PC-3 (cell line): Measurements from ENCODE around the gene ZIM2. TPM values are rescaled to one million over a fixed set of nuclear protein-coding genes. Genes with fewer than 3 reads are reported as not detected.

Experiments
- ATAC-seq: fragments of 200-7000 bp; cut with Tn5 transposase; 2 replicates; pipeline ENCODE4 v1.9.1; 2020; ENCODE audit warnings: mild to moderate bottlenecking, moderate library complexity
- BruUV-seq: library from RNA; stranded (reverse); fragments of 400-500 nt; replicated peaks from 2 replicates; lab custom pipeline; 2021; lab: Mats Ljungman, UMichigan
- CTCF ChIA-PET: fragments of 300-600 bp; sonication (Branson Sonifier 250); formaldehyde crosslinking; loops from one replicate; lab custom pipeline; 2022; ENCODE audit warnings: antibody characterized with exemption; lab: Charles Lee
- POLR2A ChIA-PET: fragments of 300-600 bp; sonication (Branson Sonifier 250); formaldehyde crosslinking; loops from one replicate; lab custom pipeline; 2022; ENCODE audit warnings: antibody characterized with exemption; ENCODE audit not compliant: unreplicated experiment; lab: Charles Lee
- DNase-seq: peaks from one replicate; pipeline ENCODE4 v3.0.0-alpha.2; 2015
- H2AFZ ChIP-seq: fragments of 300-600 bp; sonication (generic); 2 replicates; pipeline ENCODE4 v1.6.0; 2016; ENCODE audit warnings: antibody characterized with exemption, low read length
- H3F3A ChIP-seq: fragments of 300-600 bp; sonication (generic); one replicate; pipeline ENCODE4 v1.6.0; 2017; ENCODE audit warnings: antibody characterized with exemption, low read length, control low read depth, mild to moderate bottlenecking; ENCODE audit not compliant: unreplicated experiment
- H3K27ac ChIP-seq: fragments of 300-600 bp; sonication (generic); 2 replicates; pipeline ENCODE4 v1.5.1; 2016; ENCODE audit warnings: mild to moderate bottlenecking, low read length
- H3K27me3 ChIP-seq: fragments of 300-600 bp; sonication (generic); 2 replicates; pipeline ENCODE4 v1.6.1; 2016; ENCODE audit warnings: low read length, mixed read lengths
- H3K36me3 ChIP-seq: fragments of 300-600 bp; sonication (generic); 2 replicates; pipeline ENCODE4 v1.6.1; 2016; ENCODE audit warnings: low read depth, mixed run types, low read length, mixed read lengths
- H3K4me1 ChIP-seq: fragments of 300-600 bp; sonication (generic); 2 replicates; pipeline ENCODE4 v1.5.1; 2016; ENCODE audit warnings: low read length; ENCODE audit not compliant: insufficient read depth
- H3K4me2 ChIP-seq: fragments of 300-600 bp; sonication (generic); 2 replicates; pipeline ENCODE4 v1.6.0; 2016; ENCODE audit warnings: low read length
- H3K4me3 ChIP-seq: fragments of 300-600 bp; sonication (generic); 2 replicates; pipeline ENCODE4 v1.5.1; 2016; ENCODE audit warnings: mild to moderate bottlenecking, low read length, mixed read lengths
- H3K79me2 ChIP-seq: fragments of 300-600 bp; sonication (generic); 2 replicates; pipeline ENCODE4 v1.6.1; 2017; ENCODE audit warnings: low read length, mixed read lengths
- H3K9ac ChIP-seq: fragments of 300-600 bp; sonication (generic); 2 replicates; pipeline ENCODE4 v1.6.0; 2016; ENCODE audit warnings: mild to moderate bottlenecking, low read length
- H3K9me2 ChIP-seq: fragments of 300-600 bp; sonication (generic); replicated peaks from 2 replicates; pipeline ENCODE4 v1.6.1; 2016; ENCODE audit warnings: mixed run types, low read length, mixed read lengths
- H3K9me3 ChIP-seq: fragments of 300-600 bp; sonication (generic); 2 replicates; pipeline ENCODE4 v1.6.1; 2016; ENCODE audit warnings: low read length, mixed read lengths
- H4K20me1 ChIP-seq: fragments of 300-600 bp; sonication (generic); 2 replicates; pipeline ENCODE4 v1.6.1; 2016; ENCODE audit warnings: low read length, mixed read lengths
- EZH2 ChIP-seq: fragments of 300-600 bp; sonication (generic); IDR thresholded peaks from one replicate; pipeline ENCODE4 v1.6.1; 2017; ENCODE audit warnings: antibody characterized with exemption, mild to moderate bottlenecking, low read length; ENCODE audit not compliant: unreplicated experiment
- EZH2phosphoT487 ChIP-seq: fragments of 300-600 bp; sonication (generic); IDR thresholded peaks from 2 replicates; pipeline ENCODE4 v1.6.1; 2018; ENCODE audit warnings: mild to moderate bottlenecking, antibody characterized with exemption, low read length, borderline replicate concordance
- intact Hi-C: fragments of 100-400 bp; cut with micrococcal nuclease; formaldehyde crosslinking; loops from 2 replicates; pipeline ENCODE4 v1.9.0; 2023
- total RNA-seq: library from RNA; depleted of rRNA; stranded (reverse); fragments of >200 nt; gene quantifications from 2 replicates; pipeline ENCODE4 v1.2.3, GENCODE V29; 2014
- TF ChIP-seq, protein P1 (sequence below): fragments of 300-600 bp; sonication (generic); conservative IDR thresholded peaks from 2 replicates; pipeline ENCODE4 v1.5.1; 2017; ENCODE audit warnings: antibody characterized with exemption, low read depth, mild to moderate bottlenecking, low read length

ZIM2 gene
- total RNA-seq, 1 experiment from 2014 or later: not detected

DNA sequence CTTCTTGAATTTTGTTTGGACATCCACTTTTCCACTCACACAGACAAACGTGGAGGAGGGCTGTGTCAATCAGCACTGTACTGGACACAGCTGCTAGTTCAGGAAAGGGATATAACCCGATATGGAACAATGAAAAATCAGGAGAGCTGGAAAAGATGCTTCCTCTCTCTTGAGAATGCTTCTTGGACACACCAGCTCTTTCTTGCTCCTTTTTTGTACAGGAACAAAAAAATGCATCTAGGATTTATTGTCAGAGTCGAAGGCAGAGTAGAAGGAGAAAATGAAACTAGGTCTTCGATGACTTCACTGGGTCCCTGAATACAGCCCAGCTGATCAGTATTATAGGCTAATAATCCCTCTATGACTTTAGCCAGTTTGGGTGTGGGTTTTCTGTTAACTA is 62.2 kb downstream of the ZIM2 start:
- H3K36me3 ChIP-seq: no peaks in the 10 kb centered on the region
- no peak for ATAC-seq
- no peak overlapping the region for H2AFZ ChIP-seq
- no peaks in the 10 kb centered on the region for H3K9me2 ChIP-seq
- H3F3A ChIP-seq: no peaks in the 10 kb centered on the region
- no peaks in the 10 kb centered on the region for H4K20me1 ChIP-seq
- no peaks in the 10 kb centered on the region for H3K4me1 ChIP-seq
- no peaks in the 10 kb centered on the region for H3K79me2 ChIP-seq
- H3K27ac ChIP-seq: no peak overlapping the region
- no peak for DNase-seq
- H3K4me3 ChIP-seq: no peak overlapping the region
- intact Hi-C loops: no loop called here
- peaks cover 66% of the 10 kb centered on the region for H3K9me3 ChIP-seq
- POLR2A ChIA-PET: no interaction called here
- no peak overlapping the region for H3K9ac ChIP-seq
- BruUV-seq: no TSS peak
- TF ChIP-seq EZH2: no peak
- TF ChIP-seq EZH2phosphoT487: no peak
- TF ChIP-seq, protein P1, sequence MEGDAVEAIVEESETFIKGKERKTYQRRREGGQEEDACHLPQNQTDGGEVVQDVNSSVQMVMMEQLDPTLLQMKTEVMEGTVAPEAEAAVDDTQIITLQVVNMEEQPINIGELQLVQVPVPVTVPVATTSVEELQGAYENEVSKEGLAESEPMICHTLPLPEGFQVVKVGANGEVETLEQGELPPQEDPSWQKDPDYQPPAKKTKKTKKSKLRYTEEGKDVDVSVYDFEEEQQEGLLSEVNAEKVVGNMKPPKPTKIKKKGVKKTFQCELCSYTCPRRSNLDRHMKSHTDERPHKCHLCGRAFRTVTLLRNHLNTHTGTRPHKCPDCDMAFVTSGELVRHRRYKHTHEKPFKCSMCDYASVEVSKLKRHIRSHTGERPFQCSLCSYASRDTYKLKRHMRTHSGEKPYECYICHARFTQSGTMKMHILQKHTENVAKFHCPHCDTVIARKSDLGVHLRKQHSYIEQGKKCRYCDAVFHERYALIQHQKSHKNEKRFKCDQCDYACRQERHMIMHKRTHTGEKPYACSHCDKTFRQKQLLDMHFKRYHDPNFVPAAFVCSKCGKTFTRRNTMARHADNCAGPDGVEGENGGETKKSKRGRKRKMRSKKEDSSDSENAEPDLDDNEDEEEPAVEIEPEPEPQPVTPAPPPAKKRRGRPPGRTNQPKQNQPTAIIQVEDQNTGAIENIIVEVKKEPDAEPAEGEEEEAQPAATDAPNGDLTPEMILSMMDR: no peak
- no peaks in the 10 kb centered on the region for H3K27me3 ChIP-seq
- no peak overlapping the region for H3K4me2 ChIP-seq
- CTCF ChIA-PET: no interaction called here

DNA sequence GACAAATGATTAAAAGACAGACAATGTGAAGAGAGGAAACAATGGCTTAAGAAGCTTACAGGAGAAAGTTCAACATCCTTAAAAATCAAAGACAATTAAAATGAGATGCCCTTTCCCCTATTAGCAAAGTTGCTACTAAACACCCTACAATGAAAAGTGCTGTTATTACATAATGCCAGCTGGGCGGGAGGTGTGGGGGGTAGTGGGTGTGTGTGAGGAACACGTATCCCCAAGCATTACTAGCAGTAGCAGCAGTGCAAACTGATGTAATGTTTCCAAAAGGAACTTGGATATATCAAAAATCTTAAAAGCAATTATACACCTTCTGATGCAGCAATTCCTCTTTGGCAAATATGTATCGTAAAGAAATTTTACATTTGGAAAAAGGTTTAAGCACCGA is 70.9 kb downstream of the ZIM2 start:
- no peaks in the 10 kb centered on the region for H3K9me2 ChIP-seq
- H3K27ac ChIP-seq: no peak overlapping the region
- H3K4me1 ChIP-seq: no peaks in the 10 kb centered on the region
- ATAC-seq: no peak
- intact Hi-C loops: no loop called here
- H4K20me1 ChIP-seq: no peaks in the 10 kb centered on the region
- ChIA-PET POLR2A (no interaction called here), CTCF (no interaction called here)
- H3F3A ChIP-seq: no peaks in the 10 kb centered on the region
- H3K9me3 ChIP-seq: peaks cover 41% of the 10 kb centered on the region; the same call in 1 of the 2 replicates
- H2AFZ ChIP-seq: no peak overlapping the region
- H3K27me3 ChIP-seq: no peaks in the 10 kb centered on the region
- no peak overlapping the region for H3K9ac ChIP-seq
- BruUV-seq: no TSS peak
- no peaks in the 10 kb centered on the region for H3K36me3 ChIP-seq
- TF ChIP-seq EZH2phosphoT487 (no peak), EZH2 (no peak)
- TF ChIP-seq, protein P1: no peak
- H3K79me2 ChIP-seq: no peaks in the 10 kb centered on the region
- H3K4me3 ChIP-seq: no peak overlapping the region
- no peak overlapping the region for H3K4me2 ChIP-seq
- no peak for DNase-seq

DNA sequence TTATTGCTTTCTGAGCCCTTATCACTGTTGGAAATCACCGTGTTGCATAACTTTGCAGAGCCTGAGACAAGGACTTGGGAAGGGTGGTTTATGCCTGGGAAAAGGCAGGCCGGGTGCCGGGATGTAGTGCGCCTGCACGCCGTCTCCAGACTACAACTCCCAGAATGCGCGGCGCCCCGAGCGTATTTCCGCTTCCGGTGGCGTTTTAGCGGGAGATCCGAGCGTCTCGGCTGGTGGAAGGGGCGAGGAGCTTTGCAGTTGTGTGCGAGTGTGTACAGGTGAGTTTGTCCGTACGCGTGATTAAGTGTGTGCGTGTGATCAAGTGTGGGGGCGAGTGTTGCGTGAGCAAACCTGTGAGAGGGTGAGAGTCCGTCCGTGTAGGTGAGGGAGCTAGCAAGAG is 75.4 kb downstream of the ZIM2 start:
- CTCF ChIA-PET: no interaction called here
- peaks cover 46% of the 10 kb centered on the region for H3K9me3 ChIP-seq
- no peak overlapping the region for H3K4me3 ChIP-seq

More for the DNA sequence above, 75.4 kb downstream of the ZIM2 start:
- POLR2A ChIA-PET: no interaction called here
- Histone ChIP-seq H3F3A (no peaks in the 10 kb centered on the region), H4K20me1 (no peaks in the 10 kb centered on the region), H3K27ac (no peak overlapping the region), H3K36me3 (no peaks in the 10 kb centered on the region), H3K4me2 (no peak overlapping the region), H3K79me2 (no peaks in the 10 kb centered on the region), H3K9ac (no peak overlapping the region), H3K27me3 (no peaks in the 10 kb centered on the region), H3K9me2 (no peaks in the 10 kb centered on the region), H3K4me1 (no peaks in the 10 kb centered on the region), H2AFZ (no peak overlapping the region)
- no TSS peak for BruUV-seq
- TF ChIP-seq EZH2phosphoT487 (no peak), EZH2 (no peak)
- TF ChIP-seq, protein P1: no peak
- no peak for DNase-seq
- no peak for ATAC-seq
- intact Hi-C loops: no loop called here
